ENCODE data around the gene RPS18.
"Not testable (repeated sequence)": the region's sequence is repeated elsewhere in the genome, so short reads cannot be mapped to it uniquely, and the experiment has no call there.

RPS18 gene

DNA sequence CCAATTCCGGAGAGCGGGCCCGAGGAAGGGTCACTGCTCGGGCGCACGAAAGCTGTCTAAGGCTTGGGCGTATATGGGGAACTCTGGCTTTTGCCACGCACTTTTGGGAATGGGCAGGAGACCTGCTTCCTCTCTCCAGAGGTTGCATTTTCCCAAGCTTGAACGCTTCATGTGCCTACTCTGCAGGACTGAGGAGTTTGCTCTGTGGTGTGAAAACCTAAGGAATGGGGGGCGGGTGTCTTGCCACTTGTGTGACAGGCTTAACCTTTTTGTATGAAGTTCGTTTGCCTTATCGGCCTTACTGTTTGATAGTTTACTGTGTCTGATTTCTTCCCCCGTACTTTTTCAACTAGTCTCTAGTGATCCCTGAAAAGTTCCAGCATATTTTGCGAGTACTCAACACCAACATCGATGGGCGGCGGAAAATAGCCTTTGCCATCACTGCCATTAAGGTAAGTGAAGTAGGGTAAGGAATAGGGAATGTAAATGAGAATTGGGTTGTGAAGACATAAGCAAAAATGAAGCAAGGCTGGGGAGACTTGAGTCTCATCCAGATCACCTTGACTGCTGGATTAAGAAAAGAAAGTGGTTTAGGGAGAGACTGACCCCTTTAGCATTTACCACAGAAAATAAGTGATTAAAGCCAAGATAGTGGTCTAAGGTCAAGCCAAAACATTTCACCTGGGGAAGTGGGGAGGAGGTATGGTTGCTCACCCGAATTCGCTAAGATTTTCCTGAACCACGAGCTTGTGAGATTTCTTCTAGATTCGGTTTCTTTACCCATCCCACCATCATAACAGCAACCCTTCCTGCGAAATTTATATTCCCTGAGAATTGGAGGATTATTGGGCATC is 627 bp downstream of the RPS18 start:
- DNase-seq (ENCODE audit: low read depth in 2 of 2) = no peak

DNA sequence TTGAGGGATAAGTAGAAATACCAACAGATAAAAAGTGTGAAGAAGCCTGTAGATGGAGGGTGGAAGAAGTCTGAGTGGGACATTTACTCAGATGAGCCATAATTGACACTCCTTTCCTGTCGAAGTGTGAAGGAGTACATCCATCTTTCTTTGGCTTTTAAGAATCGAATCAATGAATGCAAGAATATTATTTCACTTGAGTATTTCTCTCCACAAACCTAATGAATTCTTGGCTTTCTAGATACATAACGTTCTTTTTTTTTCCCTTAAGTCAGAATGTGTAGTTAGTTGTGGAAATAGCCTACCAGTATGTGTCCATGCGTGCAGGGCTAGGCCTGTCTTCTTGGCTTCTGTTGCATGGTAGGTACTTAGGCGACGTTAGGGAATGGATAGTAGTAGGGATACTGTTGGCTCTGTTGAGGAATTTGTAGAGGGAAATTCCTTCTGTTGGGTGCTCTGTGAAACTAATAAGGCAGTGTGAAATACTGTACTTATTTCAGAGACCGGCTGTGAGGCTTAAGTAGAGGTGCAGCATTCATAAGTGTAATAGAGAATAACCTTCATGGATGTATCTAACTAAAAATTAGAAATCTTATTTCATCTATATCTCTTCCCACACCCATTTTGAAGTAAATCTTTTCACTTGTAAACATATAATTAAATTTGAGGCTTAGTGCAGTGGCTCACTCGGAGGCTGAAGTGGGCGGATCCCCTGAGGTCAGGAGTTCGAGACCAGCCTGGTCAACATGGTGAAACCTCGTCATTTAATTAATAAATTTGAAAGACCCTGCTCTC is 1.5 kb downstream of the RPS18 start:
- no peak for DNase-seq (ENCODE audit: low read depth in 2 of 2)

DNA sequence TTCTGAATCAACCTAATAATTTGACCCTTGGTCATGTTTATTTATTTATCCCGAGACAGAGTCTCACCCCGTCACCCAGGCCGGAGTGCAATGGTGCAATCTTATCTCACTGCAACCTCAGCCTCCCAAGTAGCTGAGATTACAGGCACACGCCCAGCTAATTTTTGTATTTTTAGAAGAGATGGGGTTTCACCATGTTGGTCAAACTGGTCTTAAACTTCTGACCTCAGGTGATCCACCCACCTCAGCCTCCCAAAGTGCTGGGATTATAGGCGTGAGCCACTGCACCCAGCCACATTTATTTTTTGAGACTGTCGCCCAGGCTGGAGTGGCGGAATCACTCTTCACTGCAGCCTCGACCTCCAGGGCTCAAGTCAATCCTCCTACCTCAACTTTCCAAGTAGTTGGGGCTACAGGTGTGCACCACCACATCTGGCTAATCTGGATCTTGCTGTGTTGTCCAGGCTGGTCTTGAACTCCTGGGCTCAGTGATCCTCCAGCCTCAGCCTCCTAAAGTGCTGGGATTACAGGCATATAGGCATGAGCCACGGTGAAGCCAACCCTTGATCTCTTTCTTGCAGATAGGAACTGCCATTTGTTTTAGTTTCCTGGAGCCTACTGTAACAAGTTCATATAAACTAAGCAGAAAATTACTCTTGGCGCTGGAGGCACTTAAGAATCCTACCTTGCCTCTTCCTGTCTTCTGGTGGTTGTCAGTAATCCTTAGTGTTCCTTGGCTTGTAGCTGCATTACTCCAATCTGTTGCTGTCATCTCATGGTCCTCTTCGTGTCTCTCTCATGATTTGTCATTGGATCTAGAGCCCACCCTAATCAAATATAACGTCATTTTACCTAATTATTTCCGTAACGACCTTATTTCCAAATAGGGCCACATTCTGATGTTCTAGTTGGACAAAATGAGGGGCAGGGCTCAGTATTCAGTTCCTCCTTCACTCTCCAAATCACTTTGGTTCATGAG is 2.3 kb downstream of the RPS18 start:
- DNase-seq (ENCODE audit: low read depth in 2 of 2) = no peak

DNA sequence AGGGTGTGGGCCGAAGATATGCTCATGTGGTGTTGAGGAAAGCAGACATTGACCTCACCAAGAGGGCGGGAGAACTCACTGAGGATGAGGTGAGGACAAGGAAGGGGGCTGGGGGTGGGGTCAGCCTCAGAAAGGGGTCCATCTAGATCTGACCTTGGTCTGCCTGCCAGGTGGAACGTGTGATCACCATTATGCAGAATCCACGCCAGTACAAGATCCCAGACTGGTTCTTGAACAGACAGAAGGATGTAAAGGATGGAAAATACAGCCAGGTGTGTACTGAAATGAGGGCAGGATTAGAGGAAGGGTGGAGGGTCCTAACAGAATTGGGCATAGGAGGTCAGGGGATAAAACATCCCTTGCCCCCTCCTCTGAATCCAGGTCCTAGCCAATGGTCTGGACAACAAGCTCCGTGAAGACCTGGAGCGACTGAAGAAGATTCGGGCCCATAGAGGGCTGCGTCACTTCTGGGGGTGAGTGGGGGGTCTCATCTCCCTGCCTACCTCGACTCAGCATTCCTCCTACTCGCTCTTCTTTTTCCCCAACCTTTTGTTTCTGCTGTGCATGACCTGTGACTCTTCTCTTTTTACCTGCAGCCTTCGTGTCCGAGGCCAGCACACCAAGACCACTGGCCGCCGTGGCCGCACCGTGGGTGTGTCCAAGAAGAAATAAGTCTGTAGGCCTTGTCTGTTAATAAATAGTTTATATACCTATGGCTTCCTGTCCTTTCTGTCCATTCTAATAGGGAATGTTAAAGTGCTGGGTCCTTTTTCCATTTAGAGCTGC is 4.1 kb downstream of the RPS18 start:
- DNase-seq (ENCODE audit: low read depth in 2 of 2) = not testable (repeated sequence)

DNA sequence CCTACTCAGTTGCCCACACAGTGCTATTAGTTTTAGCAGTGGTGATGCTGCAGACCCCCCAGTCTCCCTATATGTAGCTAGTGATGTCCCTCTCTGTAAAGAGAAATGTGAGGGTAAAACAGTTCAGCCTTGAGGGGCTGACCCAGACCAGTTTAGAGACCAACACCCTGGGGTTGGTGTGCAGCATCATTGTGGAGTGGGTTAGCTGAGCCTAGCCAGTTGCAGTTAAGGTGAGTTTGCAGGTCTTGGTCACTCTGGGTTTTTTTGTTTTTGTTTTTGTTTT is 4.6 kb downstream of the RPS18 start:
- DNase-seq (ENCODE audit: low read depth in 2 of 2) = no peak

DNA sequence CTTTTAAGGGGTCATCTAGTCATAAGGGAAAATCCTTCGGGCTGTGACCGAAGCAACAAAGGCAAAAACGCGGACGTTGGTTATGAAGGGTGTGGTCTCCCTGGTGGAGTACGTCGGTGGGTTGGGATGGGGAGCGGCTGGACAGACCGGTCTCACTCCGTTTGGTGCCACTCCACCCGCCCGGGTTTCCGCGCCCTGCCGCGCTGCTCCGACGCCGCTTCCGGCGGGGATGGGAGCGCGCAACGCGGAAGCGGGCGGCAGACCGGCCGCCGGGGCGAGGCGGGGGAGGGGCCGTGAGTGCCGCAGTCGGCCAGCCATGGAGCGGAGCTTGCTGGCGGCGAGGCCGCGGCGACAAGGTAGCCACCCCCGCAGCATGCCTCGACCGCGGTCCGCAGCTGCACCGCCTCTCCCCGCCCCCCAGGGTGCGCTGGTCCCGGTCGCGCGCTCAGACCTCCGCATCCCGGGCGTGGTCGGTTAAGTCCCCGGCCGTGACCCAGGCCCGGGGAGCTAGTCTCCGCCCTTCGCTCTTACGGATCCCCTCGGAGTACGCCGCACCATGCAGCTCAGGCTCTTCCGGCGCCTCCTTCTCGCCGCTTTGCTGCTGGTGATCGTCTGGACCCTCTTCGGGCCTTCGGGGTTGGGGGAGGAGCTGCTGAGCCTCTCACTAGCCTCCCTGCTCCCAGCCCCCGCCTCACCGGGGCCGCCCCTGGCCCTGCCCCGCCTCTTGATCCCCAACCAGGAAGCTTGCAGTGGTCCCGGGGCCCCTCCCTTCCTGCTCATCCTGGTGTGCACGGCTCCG is 5.2 kb downstream of the RPS18 start, which contains the start of gene B3GALT4:
Gene B3GALT4, plus strand, starts transcription at position 260 of the 799 bp plus-strand sequence. Its CDS starts 297 bp downstream, at position 557.
- DNase-seq (ENCODE audit: low read depth in 2 of 2) = peak; percentile 61 to 75

DNA sequence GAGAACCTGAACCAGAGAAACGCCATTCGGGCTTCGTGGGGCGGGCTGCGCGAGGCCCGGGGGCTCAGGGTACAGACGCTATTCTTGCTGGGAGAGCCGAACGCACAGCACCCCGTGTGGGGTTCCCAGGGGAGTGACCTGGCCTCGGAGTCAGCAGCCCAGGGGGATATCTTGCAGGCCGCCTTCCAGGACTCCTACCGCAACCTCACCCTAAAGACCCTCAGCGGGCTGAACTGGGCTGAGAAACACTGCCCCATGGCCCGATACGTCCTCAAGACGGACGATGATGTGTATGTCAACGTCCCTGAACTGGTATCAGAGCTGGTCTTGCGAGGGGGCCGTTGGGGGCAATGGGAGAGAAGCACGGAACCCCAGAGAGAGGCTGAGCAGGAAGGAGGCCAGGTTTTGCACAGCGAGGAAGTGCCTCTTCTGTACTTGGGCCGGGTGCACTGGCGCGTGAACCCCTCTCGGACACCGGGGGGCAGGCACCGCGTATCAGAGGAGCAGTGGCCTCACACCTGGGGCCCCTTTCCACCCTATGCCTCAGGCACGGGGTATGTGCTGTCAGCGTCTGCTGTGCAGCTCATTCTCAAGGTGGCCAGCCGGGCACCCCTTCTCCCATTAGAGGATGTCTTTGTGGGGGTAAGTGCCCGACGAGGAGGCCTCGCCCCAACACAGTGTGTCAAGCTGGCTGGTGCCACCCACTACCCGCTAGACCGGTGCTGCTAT is 6.0 kb downstream of the RPS18 start:
- no peak for DNase-seq (ENCODE audit: low read depth in 2 of 2)

DNA sequence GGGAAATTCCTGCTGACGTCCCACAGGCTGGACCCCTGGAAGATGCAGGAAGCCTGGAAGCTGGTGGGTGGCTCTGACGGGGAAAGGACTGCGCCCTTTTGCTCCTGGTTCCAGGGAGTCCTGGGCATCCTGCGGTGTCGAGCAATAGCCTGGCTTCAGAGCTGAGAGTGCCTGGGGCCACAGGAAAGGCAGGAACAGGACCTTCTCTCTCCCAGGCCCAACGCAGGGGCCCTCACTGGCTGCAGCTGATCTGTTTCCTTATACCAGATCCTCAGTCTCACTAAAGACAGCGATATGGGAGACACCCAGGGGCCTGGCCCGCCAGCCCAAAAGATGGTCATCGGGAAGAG is 6.5 kb downstream of the RPS18 start:
- no peak for DNase-seq (ENCODE audit: low read depth in 2 of 2)

DNA sequence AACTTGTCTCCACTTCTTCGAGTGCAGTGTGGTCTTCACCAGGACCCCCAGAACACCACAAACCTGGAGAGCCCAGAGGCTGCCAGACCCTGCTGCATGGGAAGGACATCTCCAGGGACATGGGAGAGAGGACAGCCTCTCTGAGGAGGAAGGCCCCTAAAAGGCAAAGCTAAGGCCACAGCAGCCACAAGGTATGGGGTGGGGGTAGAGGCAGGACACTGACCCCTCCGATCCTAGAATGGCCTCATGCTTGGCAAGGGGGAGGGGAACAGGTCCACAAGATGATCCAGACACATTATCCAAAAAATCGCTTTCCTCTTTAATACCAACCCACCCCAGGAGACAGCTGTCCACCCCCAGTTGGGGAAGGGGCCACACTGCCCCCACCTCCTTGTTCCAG is 6.9 kb downstream of the RPS18 start:
- no peak for DNase-seq (ENCODE audit: low read depth in 2 of 2)

DNA sequence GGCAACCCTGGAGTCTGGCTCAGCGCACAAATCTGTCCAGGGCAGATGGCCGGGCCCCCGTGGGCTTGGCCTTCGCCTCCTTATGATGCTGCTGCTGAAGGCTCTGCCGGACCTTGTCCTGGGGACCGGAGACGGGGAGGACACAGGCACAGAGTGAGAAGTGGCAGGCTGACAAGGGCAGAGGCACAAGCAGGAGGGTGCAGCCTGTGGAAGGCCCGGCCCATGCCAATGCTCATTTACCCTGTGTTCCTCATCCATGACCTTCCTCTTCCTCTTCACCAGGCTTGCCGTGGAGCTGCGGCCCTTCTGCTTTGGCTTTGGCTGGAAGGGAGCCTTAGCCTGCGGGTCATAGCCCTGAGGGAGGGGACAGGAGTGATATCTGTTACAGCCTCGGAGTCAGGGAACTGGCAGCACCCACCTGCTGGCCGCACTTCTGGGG is 7.4 kb downstream of the RPS18 start:
- DNase-seq (ENCODE audit: low read depth in 2 of 2) = no peak

DNA sequence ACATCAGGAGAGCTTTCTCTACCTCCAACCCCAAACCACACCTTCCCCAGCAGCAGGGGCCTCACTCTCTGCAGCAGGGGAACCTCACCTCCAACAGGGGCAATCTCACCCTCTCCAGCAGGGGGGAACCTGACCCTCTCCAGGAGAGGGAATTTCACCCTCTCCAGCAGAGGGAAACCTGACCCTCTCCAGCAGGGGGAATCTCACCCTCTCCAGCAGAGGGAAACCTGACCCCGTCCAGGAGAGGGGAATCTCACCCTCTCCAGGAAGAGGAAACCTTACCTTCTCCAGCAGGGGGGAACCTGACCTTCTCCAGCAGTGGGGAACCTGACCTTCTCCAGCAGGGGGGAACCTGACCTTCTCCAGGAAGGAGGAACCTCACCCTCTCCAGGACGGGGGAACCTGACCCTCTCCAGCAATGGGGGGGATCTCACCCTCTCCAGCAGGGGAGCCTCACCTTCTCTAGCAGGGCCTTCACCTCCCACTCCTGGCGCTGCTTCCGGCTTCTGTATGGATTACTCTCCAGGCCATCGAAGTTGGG is 8.2 kb downstream of the RPS18 start:
- DNase-seq (ENCODE audit: low read depth in 2 of 2) = no peak

DNA sequence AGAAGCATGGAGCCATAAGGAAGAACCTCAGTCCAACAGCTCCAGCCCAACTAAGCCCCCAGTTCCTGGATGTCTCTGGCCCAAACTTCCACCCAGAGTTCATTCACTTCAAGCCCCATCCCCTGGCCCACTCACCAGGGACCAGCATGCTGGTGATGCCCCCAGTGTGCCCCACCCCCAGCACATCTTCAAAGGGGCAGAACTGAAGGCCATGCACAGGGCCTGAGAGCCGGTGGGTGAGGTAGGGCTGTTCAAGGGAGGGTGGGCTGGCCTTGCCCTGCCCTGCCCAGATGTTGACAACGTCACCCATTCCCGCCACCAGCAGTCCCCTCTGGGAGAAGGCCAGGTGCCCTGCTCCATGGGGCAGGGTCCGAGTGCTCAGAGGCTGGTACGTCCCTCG is 8.7 kb downstream of the RPS18 start:
- no peak for DNase-seq (ENCODE audit: low read depth in 2 of 2)

DNA sequence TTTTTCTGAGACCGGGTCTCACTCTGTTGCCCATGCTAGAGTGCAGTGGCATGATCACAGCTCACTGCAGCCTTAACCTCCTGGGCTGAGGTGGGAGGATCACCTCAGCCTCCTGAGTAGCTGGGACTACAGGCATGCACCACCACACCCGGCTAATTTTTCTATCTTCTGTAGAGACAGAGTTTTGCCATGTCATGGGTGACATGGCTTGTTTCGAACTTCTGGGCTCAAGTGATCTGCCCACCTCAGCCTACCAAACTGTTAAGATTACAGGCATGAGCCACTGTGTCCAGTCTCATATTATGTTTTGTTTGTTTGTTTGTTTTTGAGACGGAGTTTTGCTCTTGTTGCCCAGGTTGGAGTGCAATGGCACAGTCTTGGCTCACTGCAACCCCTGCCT is 13.3 kb downstream of the RPS18 start:
- DNase-seq (ENCODE audit: low read depth in 2 of 2) = not testable (repeated sequence)

DNA sequence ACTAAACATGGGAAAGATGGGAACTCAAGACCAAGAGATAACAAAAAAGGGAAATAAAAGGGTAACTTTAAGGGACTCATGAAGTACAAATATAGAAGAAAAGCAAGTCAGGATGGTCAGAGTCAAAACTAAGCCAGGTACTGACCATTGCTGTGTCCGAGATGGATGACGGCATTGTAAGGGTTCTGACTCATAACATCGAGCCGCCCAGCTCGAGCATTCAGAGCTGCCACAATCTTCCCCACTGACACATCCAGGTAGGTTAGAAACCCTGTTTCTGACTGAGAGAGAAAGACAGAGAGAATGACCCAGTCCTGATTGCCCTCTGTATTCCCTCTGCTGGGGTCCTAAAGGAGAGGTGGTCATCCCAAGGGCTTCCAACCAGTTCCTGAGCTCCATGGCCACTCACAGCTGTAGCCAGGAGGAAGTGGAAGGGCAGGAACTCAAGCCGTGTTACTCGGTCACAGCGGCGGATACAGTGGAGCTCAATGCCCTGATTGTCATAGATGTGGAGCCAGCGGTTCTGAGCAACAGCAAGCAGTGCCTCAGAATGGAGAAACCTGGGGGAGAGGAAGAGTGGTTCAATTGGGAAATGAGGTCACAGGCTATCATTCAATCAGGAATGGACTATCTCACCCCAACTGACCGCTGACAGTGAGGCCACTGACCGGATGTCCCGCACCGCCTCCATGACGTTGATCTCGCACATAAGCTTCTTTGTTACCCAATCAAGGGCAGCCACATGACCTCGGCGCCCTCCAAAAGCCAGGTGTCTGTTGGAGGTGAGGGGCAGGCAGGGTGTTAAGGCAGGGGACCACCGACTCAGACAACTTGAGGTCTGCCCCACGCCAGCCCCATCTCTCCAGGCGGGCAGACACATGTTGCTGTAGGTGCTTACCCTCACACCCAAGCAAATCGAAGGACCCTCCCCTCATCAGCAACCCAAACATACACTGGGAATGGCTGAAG is 15.4 kb downstream of the RPS18 start:
- DNase-seq (ENCODE audit: low read depth in 2 of 2) = no peak

DNA sequence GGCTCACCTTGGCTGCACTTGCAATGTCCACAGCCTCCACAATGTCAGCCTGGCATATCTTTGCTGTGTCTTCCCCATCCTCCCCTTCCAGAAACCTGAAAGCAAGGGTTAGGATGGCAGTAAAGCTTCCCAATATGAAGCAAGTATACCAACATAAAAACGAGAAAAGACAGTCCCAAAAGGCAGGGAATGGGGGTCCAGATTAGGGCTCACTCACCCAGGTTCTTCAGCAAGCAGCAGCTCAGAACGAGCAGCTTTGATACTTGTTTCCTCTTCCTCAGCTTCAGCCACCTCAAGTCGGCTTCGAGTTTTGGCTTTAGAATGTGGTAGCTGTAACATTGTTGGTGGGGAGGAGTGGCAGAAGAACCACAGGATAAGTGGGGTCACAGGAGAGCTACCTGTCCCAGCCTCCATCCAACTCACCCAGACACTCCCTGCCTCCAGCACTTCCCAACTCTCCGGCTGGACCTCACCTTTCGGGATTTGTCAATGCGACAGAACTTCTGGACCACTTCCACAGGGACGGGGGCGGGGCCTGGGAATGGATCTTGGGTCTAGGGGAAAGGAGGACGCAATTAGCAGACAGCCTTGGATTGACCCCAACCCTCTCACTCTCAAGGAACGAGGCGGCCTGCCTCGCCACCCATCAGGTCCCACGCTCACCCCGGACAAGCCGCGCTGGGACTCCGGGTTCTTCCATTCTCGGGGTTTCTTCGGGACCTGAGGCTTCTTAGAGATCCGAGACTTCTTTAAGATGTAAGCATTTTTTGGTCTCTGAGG is 16.5 kb downstream of the RPS18 start:
- no peak for DNase-seq (ENCODE audit: low read depth in 2 of 2)

DNA sequence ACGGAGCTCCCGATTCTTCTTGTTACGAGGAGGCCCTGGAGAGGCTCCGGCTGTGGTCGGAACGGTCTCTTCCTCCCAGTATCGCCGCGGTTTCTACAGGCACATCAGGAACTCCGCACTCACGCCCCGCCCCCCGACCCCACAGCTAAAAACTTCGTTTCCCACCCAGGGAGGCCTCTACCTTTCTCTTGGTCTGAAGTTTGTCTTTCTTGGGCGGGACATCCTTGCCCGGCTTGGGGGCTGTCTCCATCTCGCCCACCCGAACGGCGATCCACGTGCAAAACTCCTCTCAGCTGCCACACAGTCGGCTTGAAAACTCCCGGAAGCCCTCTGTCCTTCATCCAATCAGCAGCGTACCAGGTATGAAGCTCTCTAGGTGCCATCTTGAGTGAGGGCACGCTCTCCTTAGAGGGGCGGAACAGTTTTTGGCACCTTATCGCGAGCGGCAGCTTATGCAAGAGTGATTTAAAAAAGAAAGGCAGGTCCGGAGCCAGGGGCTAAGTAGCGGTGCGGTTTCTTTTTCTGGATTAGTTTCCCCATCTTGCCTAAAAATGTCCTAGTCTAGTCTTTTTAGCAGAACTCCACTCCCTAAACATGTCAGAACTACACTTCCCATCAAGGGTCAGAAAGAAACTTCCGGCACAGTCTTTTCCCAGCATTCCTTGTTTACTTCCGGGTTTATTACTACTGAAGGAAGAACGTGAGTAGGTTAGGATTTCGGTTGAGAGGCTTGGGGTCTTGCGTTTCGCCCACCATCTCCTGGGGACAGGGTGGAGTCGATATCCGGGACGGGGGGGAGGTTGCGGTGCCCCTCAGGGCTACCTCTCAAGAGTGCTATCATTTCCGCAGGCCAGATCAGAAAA is 17.3 kb downstream of the RPS18 start, which contains the start of the genes PFDN6 and WDR46:
Gene PFDN6, plus strand, starts transcription at position 681 of the 863 bp plus-strand sequence. CDS start 256 bp downstream, outside the sequence.
Gene WDR46, minus strand, starts transcription at position 319 of the 863 bp plus-strand sequence. Its CDS starts 69 bp downstream, at position 250.
- peak; percentile 60 to 70 for DNase-seq (ENCODE audit: low read depth in 2 of 2)

Data from activated CD4-positive, alpha-beta T cell treated with anti-CD3 and anti-CD28 coated beads for 24 hours (primary cell).